Dermis microvascular lymphatic vessel endothelial cell (primary cell): Measurements from ENCODE around the gene HCN4. TPM values are rescaled to one million over a fixed set of nuclear protein-coding genes. Genes with fewer than 3 reads are reported as not detected.

Experiments used
- DNase-seq, 2 donors: peaks; one replicate each; pipeline versions ENCODE4 v3.0.0 to v3.0.0-alpha.2; 2010; ENCODE audit warnings: low read depth in 2 of 2
- total RNA-seq: library from RNA; depleted of rRNA; stranded (reverse); fragments of >200 nt; gene quantifications from 2 replicates; pipeline ENCODE4 v1.2.1, GENCODE V29; 2014

The HCN4 gene
- total RNA-seq, 1 donor from 2014 or later, result not detected

GRCh38 chr15:73298522-73299245 is 70.1 kb downstream of the HCN4 start:
- no peak for DNase-seq

- DNase-seq, result no peak
Observed at GRCh38 chr15:73296609-73297353, 72.0 kb downstream of the HCN4 start.

GRCh38 chr15:73295630-73296286 is 73.0 kb downstream of the HCN4 start:
- DNase-seq, result no peak

GRCh38 chr15:73293773-73294172 is 75.0 kb downstream of the HCN4 start:
- no peak for DNase-seq

- no peak for DNase-seq
Observed at GRCh38 chr15:73291441-73291840, 77.3 kb downstream of the HCN4 start.

GRCh38 chr15:73287019-73287418 is 81.7 kb downstream of the HCN4 start:
- DNase-seq, result no peak

GRCh38 chr15:73286311-73286710 is 82.4 kb downstream of the HCN4 start:
- no peak for DNase-seq

GRCh38 chr15:73284090-73284716 is 84.6 kb downstream of the HCN4 start:
- DNase-seq, result peak in 1 of 2 donors; percentile 13

- no peak for DNase-seq
Observed at GRCh38 chr15:73283366-73283962, 85.3 kb downstream of the HCN4 start.

- DNase-seq, result no peak
Observed at GRCh38 chr15:73282567-73283365, 86.0 kb downstream of the HCN4 start.

GRCh38 chr15:73275862-73276261 is 92.9 kb downstream of the HCN4 start:
- no peak for DNase-seq

GRCh38 chr15:73273181-73274002 is 95.4 kb downstream of the HCN4 start:
- DNase-seq, result peak; percentile 55 to 59

GRCh38 chr15:73270366-73271097 is 98.2 kb downstream of the HCN4 start:
- no peak for DNase-seq

Other genes starting within 250 kb of the HCN4 start
- gene REC114, start 74.2 kb upstream of the HCN4 start, total RNA-seq, result not detected in 2 replicates